HG03025 (cell line): Measurements from ENCODE around the gene BRD8.

Experiments
- ATAC-seq: cut with Tn5 transposase; IDR thresholded peaks from one replicate; pipeline ENCODE4 v1.9.1; 2021; ENCODE audit warnings: mild to moderate bottlenecking, moderate library complexity; ENCODE audit not compliant: unreplicated experiment, low FRiP score

Gene BRD8

DNA sequence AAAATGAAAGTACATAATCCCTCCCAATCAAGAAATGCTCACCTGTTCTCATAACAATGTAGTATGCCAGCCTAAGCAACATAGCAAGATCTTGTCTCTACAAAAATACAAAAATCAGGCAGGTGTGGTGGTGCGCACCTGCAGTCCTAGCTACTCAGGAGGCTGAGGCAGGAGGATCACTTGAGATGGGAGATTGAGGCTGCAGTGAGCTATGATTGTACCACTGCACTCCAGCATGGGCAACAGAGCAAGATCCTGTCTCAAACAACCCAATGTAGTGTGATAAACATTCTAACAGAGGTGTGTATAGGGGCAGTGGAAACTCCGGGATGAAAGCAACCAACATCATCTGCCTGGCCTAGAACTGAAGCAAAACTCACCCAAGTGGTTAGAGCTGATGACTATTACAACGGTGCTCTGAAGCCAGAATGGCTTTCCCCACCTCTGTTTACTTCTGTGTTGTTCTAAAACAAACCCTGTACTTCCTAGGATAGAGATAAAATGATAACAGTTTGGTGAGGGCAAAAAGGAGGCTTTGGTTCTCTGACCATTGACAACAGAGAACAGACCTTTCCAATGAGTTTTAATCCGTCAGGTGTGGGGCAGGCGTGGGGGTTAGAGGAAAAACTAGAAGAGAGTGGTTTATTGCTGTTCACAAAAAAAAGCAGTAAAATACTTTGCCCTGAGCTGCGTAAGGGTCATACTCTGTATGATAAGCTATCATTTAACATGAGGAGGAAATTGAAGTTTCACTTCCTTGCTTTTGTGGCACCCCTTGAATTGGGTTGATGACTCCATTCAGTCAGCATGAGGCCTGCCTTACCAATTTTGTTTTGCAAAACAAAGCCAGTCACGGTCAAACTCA lies 75.7 kb downstream of the BRD8 start:
- no peak for ATAC-seq

GRCh38 chr5:138096997-138097828 lies 81.2 kb downstream of the BRD8 start:
- ATAC-seq = no peak

DNA sequence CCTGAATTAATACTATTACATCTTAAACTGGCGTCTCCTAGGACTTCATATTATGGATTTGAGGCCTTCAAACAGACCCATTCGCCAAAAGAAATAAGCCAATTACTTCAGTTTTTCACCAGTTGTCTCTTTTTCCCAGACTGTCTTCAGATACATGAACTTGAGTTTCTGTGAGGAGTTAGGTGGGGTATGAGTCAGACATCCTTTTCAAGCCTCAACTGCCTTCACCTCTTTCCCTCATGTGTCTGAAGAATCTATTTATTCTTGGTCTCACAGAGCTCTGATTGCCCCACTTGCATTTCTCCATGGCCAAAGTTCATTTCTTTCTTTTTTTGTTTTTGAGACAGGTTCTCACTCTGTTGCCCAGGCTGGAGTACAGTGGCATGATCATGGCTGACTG lies 82.1 kb downstream of the BRD8 start:
- no peak for ATAC-seq

DNA sequence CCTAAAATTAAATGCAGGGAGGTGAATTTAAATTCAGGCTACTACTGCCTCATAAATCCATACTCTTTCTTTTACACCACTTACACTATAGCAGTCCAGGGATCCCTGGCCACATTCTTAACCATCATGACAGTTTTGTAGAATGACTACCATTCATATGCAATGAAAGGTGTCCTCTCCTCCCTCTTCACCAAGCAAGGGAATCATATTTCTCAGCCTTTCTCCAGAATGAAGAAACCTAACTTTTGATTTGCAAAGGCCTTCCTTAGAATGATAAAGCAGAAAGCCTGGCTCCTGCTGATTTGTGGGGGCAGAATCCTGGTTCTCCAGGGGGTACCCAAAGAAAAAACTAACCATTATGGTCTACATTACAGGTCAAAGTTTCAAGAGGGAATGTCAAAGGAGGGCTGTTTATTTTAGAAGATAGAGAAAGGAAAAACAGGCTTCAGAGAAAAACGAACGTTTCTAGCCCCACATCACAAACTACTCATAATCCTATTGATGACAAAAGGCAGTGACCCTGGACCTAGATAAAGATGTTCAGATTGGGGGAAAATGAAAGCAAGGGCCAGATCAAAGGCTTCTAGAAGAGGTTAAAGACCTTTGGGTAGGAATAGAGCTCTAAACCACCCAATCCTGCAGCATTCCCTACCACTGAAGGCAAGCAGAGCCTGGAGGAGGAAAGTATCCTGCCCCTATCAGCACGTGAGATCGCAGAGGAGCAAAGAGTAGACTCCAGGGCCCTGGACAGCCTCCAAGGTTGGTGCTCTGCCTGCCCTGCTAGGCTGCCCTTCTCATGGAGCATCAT lies 83.1 kb downstream of the BRD8 start:
- ATAC-seq = no peak

DNA sequence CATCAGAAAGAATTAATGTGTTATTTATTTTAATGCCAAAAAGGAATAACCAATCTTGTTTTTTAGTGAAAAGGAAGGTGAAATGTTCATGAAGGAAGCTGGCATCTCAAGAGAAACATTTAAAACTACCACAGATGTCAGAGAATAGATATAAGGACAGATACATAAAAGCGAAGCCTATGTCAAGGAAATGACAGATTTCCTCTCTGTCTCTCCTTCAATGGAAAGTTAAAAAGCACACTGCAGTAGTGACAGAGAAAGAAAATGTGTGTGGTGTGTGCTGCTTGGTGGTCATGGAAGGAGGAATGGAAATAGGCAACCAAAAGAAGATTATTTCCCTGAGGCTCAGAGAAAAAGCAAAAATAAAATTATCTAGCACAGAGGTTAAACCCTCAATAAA lies 85.4 kb downstream of the BRD8 start:
- ATAC-seq = no peak

- no peak for ATAC-seq
Measured at GRCh38 chr5:138092301-138092700, 86.1 kb downstream of the BRD8 start.

DNA sequence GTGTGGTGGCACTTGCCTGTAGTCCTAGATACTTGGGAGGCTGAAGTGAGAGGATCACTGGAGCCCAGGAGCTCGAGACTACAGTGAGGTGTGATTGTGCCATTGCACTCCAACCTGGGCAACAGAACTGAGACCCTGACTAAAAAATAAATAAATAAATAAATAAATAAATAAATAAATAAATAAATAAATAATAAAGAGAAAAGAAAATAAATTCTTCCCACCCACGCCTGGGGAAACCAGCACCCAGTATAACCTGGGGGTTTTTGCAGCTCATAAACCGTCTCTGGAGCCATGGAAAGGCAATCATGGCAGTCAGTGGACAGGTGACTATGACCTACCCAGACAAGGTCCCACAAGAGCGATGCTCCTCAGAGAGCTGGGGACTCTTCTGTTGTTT lies 86.7 kb downstream of the BRD8 start:
- no peak for ATAC-seq
